ENCODE measurements around the gene NTM. TPM values are rescaled to one million over a fixed set of nuclear protein-coding genes. Genes with fewer than 3 reads are reported as not detected.

Gene NTM
- total and polyA plus RNA-seq, 9 donors: 8.5 to 37.1 (median 22.6) TPM

DNA sequence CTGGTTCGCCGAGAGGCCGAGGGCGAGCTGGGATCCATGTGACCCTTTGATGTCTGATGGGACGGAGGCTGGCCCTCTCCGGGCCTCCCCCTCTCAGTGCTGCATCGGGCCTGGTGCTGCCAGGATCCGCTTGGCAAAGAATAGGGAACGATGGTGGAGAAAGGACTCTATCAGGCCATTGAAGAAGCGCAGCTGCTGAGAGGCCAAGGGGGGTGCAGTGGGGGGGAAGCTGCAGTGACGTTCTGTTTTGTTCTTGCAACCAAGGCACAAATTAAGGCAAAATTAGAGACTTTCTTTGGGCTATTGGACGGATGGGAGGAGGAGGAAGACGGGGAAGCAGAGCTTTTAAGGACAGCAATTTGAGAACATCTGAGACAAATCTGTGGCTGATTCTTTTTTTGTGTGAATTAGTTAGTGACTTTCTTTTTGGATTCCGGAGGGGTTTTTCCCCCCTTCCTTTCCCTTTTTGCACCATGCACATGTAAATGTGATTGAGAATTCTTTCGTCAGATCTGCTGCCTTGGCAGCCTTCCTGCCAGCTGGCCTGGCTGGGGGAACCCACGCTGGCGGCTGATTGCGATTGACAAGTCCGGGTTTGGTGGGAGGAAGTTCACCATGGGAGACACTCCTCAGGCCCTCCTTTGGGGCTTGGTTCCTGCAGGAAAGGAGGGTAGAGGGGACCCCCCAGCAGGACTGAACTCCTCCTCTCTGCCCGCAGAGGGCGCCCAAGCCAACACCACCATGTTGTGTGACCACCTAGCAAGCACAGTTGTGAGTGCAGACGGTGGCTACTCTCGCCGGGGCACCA lies 214.6 kb downstream of the NTM start:
- Histone ChIP-seq H3K9me3 (replicated peaks; ENCODE audit: control insufficient read depth, low read depth, low read length) (no peaks in the 10 kb centered on the region), H3K4me3 (ENCODE audit: low read length) (no peak overlapping the region), H3K4me1 (ENCODE audit: control insufficient read depth, insufficient read depth, low read length) (peaks cover 18% of the 10 kb centered on the region), H3K27ac (ENCODE audit: low read length) (no peak overlapping the region), H3K27me3 (ENCODE audit: control insufficient read depth, insufficient read depth, low read length) (peaks cover 2% of the 10 kb centered on the region), H3K36me3 (ENCODE audit: control insufficient read depth, insufficient read depth, low read length) (no peaks in the 10 kb centered on the region)
- WGBS (ENCODE audit: insufficient coverage): 76% methylated on average over 8 of the region's 24 CpGs
- DNase-seq: peak; percentile 37

DNA sequence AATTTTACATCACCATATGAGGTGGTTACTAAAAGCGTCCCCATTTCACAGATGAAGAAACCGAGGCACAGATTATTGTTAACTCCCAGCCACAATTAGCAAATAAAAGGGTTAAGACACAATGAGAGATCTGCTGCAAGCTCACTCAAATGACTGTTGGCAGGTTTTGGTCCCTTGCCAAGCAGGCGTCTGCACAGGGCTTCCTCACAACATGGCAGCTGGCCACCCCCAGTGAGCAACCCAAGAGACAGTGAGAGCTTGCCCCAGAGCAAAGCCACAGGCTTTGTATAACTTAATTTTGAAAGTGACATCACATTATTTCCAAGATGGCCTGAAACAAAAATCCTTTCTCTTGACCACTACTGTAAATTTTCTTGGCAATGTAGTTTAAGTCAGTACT lies 217.6 kb downstream of the NTM start:
- Histone ChIP-seq H3K4me1 (ENCODE audit: control insufficient read depth, insufficient read depth, low read length) (peaks cover 31% of the 10 kb centered on the region), H3K4me3 (ENCODE audit: low read length) (no peak overlapping the region), H3K27ac (ENCODE audit: low read length) (no peak overlapping the region), H3K27me3 (ENCODE audit: control insufficient read depth, insufficient read depth, low read length) (peaks cover 2% of the 10 kb centered on the region), H3K9me3 (replicated peaks; ENCODE audit: control insufficient read depth, low read depth, low read length) (no peaks in the 10 kb centered on the region), H3K36me3 (ENCODE audit: control insufficient read depth, insufficient read depth, low read length) (no peaks in the 10 kb centered on the region)
- no peak for DNase-seq
- WGBS (ENCODE audit: insufficient coverage): 17% methylated on average over 1 of the region's 3 CpGs

DNA sequence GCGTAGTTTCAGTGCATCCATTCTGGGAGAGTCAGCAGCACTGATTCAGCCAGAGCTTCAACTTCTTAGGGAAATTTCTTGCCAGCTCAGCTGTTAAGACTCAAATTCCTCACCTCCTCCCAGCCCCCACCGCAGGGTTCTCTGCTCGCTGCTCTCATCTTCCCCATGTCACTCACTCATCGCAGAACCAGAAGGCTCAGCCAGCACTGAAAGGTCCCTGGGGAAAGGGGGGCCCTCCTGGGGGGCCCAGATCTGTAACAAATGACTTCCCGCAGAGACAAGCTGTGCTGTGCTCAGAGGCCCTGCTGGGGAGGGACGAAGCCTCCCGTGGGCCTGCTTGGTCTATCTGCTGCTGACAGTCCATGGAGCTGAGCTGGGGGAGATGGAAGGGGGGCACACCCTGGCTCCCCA lies 220.6 kb downstream of the NTM start:
- peaks cover 31% of the 10 kb centered on the region for H3K4me1 ChIP-seq (ENCODE audit: control insufficient read depth, insufficient read depth, low read length)

DNA sequence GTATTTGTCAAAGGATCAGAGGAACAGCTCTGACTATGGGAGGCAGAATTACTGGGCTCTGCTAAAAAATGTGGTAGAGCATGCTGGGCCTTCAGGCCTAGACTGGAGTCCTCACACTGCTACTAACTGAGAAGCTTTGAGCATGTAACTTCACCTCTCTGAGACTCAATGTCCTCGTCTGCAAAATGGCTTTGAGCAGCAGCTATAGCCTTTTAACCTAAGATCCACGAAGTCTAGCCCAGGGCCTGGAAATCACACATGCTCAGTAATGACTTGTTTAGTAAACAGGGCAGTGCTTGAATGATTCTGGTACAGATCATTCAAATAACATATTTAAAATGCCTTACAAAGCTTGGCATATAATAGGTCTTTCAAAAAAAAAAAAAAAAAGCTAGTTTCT lies 221.7 kb downstream of the NTM start:
- DNase-seq: no peak
- Histone ChIP-seq H3K4me1 (ENCODE audit: control insufficient read depth, insufficient read depth, low read length) (peaks cover 39% of the 10 kb centered on the region), H3K9me3 (replicated peaks; ENCODE audit: control insufficient read depth, low read depth, low read length) (no peaks in the 10 kb centered on the region), H3K27ac (ENCODE audit: low read length) (no peak overlapping the region), H3K27me3 (ENCODE audit: control insufficient read depth, insufficient read depth, low read length) (no peaks in the 10 kb centered on the region), H3K4me3 (ENCODE audit: low read length) (no peak overlapping the region), H3K36me3 (ENCODE audit: control insufficient read depth, insufficient read depth, low read length) (no peaks in the 10 kb centered on the region)
- no CpG with 5 or more reads among the region's 2 CpGs for WGBS (ENCODE audit: insufficient coverage)

More for the DNA sequence above, 220.6 kb downstream of the NTM start:
- H3K27ac ChIP-seq (ENCODE audit: low read length): no peak overlapping the region
- peak; percentile 35 for DNase-seq
- H3K4me3 ChIP-seq (ENCODE audit: low read length): no peak overlapping the region
- no peaks in the 10 kb centered on the region for H3K9me3 ChIP-seq (replicated peaks; ENCODE audit: control insufficient read depth, low read depth, low read length)
- H3K27me3 ChIP-seq (ENCODE audit: control insufficient read depth, insufficient read depth, low read length): no peaks in the 10 kb centered on the region
- 29% methylated on average over 6 of the region's 7 CpGs for WGBS (ENCODE audit: insufficient coverage)
- H3K36me3 ChIP-seq (ENCODE audit: control insufficient read depth, insufficient read depth, low read length): no peaks in the 10 kb centered on the region

DNA sequence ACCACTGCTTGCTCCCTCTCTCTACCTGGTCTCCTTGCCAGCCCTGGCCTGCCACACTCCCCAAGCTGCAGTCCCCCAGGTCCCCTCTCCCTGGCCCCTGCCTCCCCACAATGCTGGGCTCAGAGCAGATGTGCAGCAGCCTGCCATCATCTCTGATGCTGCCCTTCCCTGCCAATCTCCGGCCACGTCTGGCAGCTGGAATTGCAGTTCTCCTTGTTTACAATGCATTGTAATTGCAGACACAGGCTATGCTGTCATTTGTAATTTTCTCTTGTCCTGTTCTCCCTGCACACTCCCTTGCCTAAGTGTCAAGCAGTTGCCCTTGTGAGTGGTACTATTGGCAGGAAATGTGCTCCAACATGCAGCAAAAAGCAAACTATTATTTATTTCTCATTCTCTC lies 222.3 kb downstream of the NTM start:
- Histone ChIP-seq H3K4me3 (ENCODE audit: low read length) (no peak overlapping the region), H3K36me3 (ENCODE audit: control insufficient read depth, insufficient read depth, low read length) (no peaks in the 10 kb centered on the region), H3K27ac (ENCODE audit: low read length) (no peak overlapping the region), H3K4me1 (ENCODE audit: control insufficient read depth, insufficient read depth, low read length) (peaks cover 39% of the 10 kb centered on the region), H3K27me3 (ENCODE audit: control insufficient read depth, insufficient read depth, low read length) (no peaks in the 10 kb centered on the region), H3K9me3 (replicated peaks; ENCODE audit: control insufficient read depth, low read depth, low read length) (no peaks in the 10 kb centered on the region)
- no peak for DNase-seq
- WGBS (ENCODE audit: insufficient coverage): 31% methylated on average over 2 of the region's 2 CpGs

DNA sequence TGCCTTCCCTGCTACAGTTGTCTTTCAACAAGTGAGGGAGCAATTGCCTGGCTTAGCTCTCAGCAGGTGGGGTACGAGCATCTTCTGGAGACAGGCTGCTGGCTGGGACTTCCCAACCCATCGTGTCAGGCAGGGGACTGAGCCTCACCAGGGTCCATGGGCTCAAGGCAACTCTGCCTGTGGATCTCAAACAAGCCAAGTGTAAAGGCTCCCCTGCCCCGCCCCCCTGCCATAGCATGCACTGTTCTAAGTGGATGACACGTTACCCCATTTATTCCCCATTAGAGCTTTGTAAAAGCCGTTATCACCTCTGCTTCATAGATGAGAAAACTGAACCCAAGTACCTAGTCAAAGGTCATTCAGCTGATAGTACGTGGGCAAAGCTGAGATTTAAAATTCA lies 222.9 kb downstream of the NTM start:
- WGBS (ENCODE audit: insufficient coverage): 35% methylated on average over 3 of the region's 6 CpGs
- no peak for DNase-seq
- no peaks in the 10 kb centered on the region for H3K9me3 ChIP-seq (replicated peaks; ENCODE audit: control insufficient read depth, low read depth, low read length)

DNA sequence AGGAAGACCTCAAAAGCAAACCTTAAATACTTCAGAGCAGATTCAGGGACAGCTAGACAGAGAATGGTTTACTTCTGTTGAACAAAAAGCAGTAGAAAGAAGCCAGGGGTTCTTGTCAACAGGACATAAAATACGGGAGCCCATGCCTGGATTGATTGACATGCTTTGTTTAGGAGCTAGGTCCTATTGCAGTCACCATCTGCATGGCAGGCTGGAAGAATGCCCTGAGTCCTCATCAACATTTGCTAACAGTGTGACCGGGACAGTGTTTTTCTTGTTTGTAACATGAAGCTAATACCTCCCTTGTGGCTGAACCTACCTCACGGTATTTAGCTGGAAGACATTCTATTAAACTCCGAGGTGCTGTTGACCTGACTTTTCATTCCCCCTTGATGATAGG lies 225.4 kb downstream of the NTM start:
- Histone ChIP-seq H3K36me3 (ENCODE audit: control insufficient read depth, insufficient read depth, low read length) (no peaks in the 10 kb centered on the region), H3K27me3 (ENCODE audit: control insufficient read depth, insufficient read depth, low read length) (no peaks in the 10 kb centered on the region), H3K9me3 (replicated peaks; ENCODE audit: control insufficient read depth, low read depth, low read length) (no peaks in the 10 kb centered on the region), H3K4me3 (ENCODE audit: low read length) (no peak overlapping the region), H3K4me1 (ENCODE audit: control insufficient read depth, insufficient read depth, low read length) (peaks cover 33% of the 10 kb centered on the region), H3K27ac (ENCODE audit: low read length) (no peak overlapping the region)
- WGBS (ENCODE audit: insufficient coverage): 33% methylated on average over 1 of the region's 4 CpGs
- no peak for DNase-seq

More for the DNA sequence above, 222.9 kb downstream of the NTM start:
- Histone ChIP-seq H3K4me1 (ENCODE audit: control insufficient read depth, insufficient read depth, low read length) (peaks cover 39% of the 10 kb centered on the region), H3K36me3 (ENCODE audit: control insufficient read depth, insufficient read depth, low read length) (no peaks in the 10 kb centered on the region), H3K27ac (ENCODE audit: low read length) (no peak overlapping the region), H3K27me3 (ENCODE audit: control insufficient read depth, insufficient read depth, low read length) (no peaks in the 10 kb centered on the region), H3K4me3 (ENCODE audit: low read length) (no peak overlapping the region)

DNA sequence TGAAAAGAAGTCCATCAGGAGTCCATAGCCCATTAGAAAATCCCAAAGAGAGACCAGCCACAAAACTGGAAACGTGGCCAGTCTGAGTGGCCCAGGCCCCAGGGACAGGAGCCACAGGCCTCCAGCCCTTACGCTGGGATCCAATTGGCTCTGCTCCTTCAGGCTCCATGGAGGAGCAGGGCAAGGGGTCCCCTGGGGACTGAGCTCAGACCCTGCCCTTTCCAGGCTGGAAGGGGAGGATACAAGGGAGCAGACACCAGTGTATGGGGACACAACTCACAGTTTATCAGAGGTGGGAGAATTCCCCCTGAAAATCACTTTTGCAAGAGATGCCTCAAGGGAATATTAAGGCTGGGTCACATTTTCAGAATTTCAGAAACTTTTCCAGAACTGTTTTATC lies 227.5 kb downstream of the NTM start:
- peaks cover 18% of the 10 kb centered on the region for H3K4me1 ChIP-seq (ENCODE audit: control insufficient read depth, insufficient read depth, low read length)
- WGBS (ENCODE audit: insufficient coverage): 45% methylated on average over 2 of the region's 2 CpGs
- H3K36me3 ChIP-seq (ENCODE audit: control insufficient read depth, insufficient read depth, low read length): no peaks in the 10 kb centered on the region
- H3K9me3 ChIP-seq (replicated peaks; ENCODE audit: control insufficient read depth, low read depth, low read length): no peaks in the 10 kb centered on the region
- no peak overlapping the region for H3K27ac ChIP-seq (ENCODE audit: low read length)
- no peak overlapping the region for H3K4me3 ChIP-seq (ENCODE audit: low read length)
- DNase-seq: no peak
- no peaks in the 10 kb centered on the region for H3K27me3 ChIP-seq (ENCODE audit: control insufficient read depth, insufficient read depth, low read length)

DNA sequence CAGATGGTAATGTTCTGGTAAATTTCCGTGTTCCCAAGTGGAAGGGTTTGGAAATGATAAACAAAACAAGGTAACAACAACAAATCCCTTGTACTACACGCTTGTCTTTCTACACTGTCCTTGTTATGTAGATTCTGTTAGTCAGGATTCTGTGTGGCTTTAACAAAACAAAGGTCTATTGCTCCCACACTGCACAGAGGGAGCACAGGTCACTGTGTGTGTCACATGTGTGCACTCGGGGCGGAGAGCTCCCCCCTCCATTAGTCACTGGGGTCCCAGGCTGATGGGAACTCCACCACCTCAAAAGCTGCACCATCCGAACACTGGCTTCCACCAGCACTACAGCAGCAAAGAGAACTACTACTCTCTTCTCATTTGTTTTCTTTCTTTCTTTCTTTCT lies 227.9 kb downstream of the NTM start:
- no peaks in the 10 kb centered on the region for H3K36me3 ChIP-seq (ENCODE audit: control insufficient read depth, insufficient read depth, low read length)
- no peak overlapping the region for H3K4me3 ChIP-seq (ENCODE audit: low read length)
- 71% methylated on average over 3 of the region's 5 CpGs for WGBS (ENCODE audit: insufficient coverage)
- DNase-seq: no peak
- peaks cover 18% of the 10 kb centered on the region for H3K4me1 ChIP-seq (ENCODE audit: control insufficient read depth, insufficient read depth, low read length)
- no peak overlapping the region for H3K27ac ChIP-seq (ENCODE audit: low read length)
- H3K9me3 ChIP-seq (replicated peaks; ENCODE audit: control insufficient read depth, low read depth, low read length): no peaks in the 10 kb centered on the region
- no peaks in the 10 kb centered on the region for H3K27me3 ChIP-seq (ENCODE audit: control insufficient read depth, insufficient read depth, low read length)

DNA sequence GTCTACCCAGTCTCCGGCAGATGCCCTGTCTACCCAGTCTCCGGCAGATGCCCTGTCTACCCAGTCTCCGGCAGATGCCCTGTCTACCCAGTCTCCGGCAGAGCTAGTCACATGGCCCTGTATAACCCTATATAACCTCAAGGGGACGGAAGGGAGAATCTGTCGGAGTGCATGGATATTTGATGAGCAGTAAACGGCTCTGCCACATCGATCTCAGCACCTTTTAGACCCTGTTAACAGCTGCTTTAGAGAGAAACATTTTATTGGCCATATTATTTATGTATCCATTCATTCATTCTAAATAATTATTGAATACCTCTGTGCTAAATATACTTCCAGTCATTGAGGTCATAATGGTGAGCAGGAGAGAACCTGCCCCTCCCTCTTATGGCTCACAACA lies 228.9 kb downstream of the NTM start:
- Histone ChIP-seq H3K4me3 (ENCODE audit: low read length) (no peak overlapping the region), H3K36me3 (ENCODE audit: control insufficient read depth, insufficient read depth, low read length) (no peaks in the 10 kb centered on the region), H3K27me3 (ENCODE audit: control insufficient read depth, insufficient read depth, low read length) (no peaks in the 10 kb centered on the region), H3K27ac (ENCODE audit: low read length) (no peak overlapping the region), H3K9me3 (replicated peaks; ENCODE audit: control insufficient read depth, low read depth, low read length) (no peaks in the 10 kb centered on the region), H3K4me1 (ENCODE audit: control insufficient read depth, insufficient read depth, low read length) (peaks cover 18% of the 10 kb centered on the region)
- 88% methylated on average over 4 of the region's 8 CpGs for WGBS (ENCODE audit: insufficient coverage)
- DNase-seq: no peak

Data from muscle of leg (tissue), 11 donors.